GM23338 (cell line): ENCODE measurements around the gene SFTPB. TPM values are rescaled to one million over a fixed set of nuclear protein-coding genes. Genes with fewer than 3 reads are reported as not detected.

Experiments
- ATAC-seq: fragments of 200-7000 bp; cut with Tn5 transposase; 3 replicates; pipeline ENCODE4 v1.9.1; 2020
- DNase-seq: peaks from one replicate; pipeline ENCODE4 v3.0.0-alpha.2; 2015; ENCODE audit warnings: low spot score
- H2AFZ ChIP-seq: fragments of 200-600 bp; sonication (generic); 2 replicates; pipeline ENCODE4 v1.8.0; 2016; ENCODE audit warnings: antibody characterized with exemption, mild to moderate bottlenecking, moderate library complexity
- H3F3A ChIP-seq: fragments of 200-600 bp; sonication (generic); replicated peaks from 2 replicates; pipeline ENCODE4 v1.8.0; 2017; ENCODE audit warnings: antibody characterized with exemption, mixed run types, low read depth
- H3K27ac ChIP-seq: fragments of 200-600 bp; sonication (generic); 2 replicates; pipeline ENCODE4 v1.6.1; 2016; ENCODE audit warnings: low read depth
- H3K27me3 ChIP-seq: fragments of 200-600 bp; sonication (generic); 2 replicates; pipeline ENCODE4 v1.8.0; 2016; ENCODE audit warnings: mild to moderate bottlenecking, mixed run types, moderate library complexity; ENCODE audit not compliant: insufficient read depth
- H3K36me3 ChIP-seq: fragments of 200-600 bp; sonication (generic); 2 replicates; pipeline ENCODE4 v1.8.0; 2016; ENCODE audit warnings: mild to moderate bottlenecking; ENCODE audit not compliant: insufficient read depth
- H3K4me1 ChIP-seq: fragments of 200-600 bp; sonication (generic); 2 replicates; pipeline ENCODE4 v1.8.0; 2016; ENCODE audit warnings: mild to moderate bottlenecking, moderate library complexity; ENCODE audit not compliant: insufficient read depth
- H3K4me2 ChIP-seq: fragments of 200-600 bp; sonication (generic); 2 replicates; pipeline ENCODE4 v1.7.1; 2017; ENCODE audit warnings: mixed run types
- H3K4me3 ChIP-seq: fragments of 200-600 bp; sonication (generic); 2 replicates; pipeline ENCODE4 v1.6.1; 2016; ENCODE audit warnings: mixed run types
- H3K79me2 ChIP-seq: fragments of 200-600 bp; sonication (generic); replicated peaks from 2 replicates; pipeline ENCODE4 v1.8.0; 2017; ENCODE audit warnings: mild to moderate bottlenecking; ENCODE audit not compliant: insufficient read depth
- H3K9me2 ChIP-seq: fragments of 200-600 bp; sonication (generic); 2 replicates; pipeline ENCODE4 v1.8.0; 2017; ENCODE audit not compliant: insufficient read depth
- H4K20me1 ChIP-seq: fragments of 200-600 bp; sonication (generic); replicated peaks from 2 replicates; pipeline ENCODE4 v1.8.0; 2017; ENCODE audit warnings: mild to moderate bottlenecking; ENCODE audit not compliant: insufficient read depth
- H3K27ac Mint-ChIP-seq: 2 replicates; pipeline ENCODE4 v1.8.0; 2020; ENCODE audit warnings: inconsistent platforms, mild to moderate bottlenecking, moderate library complexity, mixed read lengths
- H3K27me3 Mint-ChIP-seq: 3 replicates; pipeline ENCODE4 v1.8.0; 2022; ENCODE audit warnings: low read depth, mild to moderate bottlenecking, moderate library complexity, mixed read lengths, inconsistent platforms; ENCODE audit not compliant: insufficient read depth, poor library complexity
- H3K36me3 Mint-ChIP-seq: 3 replicates; pipeline ENCODE4 v1.8.0; 2021; ENCODE audit warnings: low read depth, mild to moderate bottlenecking, inconsistent platforms, moderate library complexity, mixed read lengths
- H3K4me1 Mint-ChIP-seq: 3 replicates; pipeline ENCODE4 v1.8.0; 2020; ENCODE audit warnings: mild to moderate bottlenecking, inconsistent platforms, mixed read lengths
- H3K4me3 Mint-ChIP-seq: 3 replicates; pipeline ENCODE4 v1.8.0; 2021; ENCODE audit warnings: moderate library complexity, mild to moderate bottlenecking, inconsistent platforms, mixed read lengths
- H3K9me3 Mint-ChIP-seq: 3 replicates; pipeline ENCODE4 v1.8.0; 2020; ENCODE audit warnings: moderate library complexity, mild to moderate bottlenecking, inconsistent platforms, mixed read lengths
- CREB1 ChIP-seq: fragments of 250-450 bp; sonication (Bioruptor Pico); IDR thresholded peaks from 2 replicates; pipeline ENCODE4 v1.5.0; 2020; ENCODE audit warnings: low read depth, mild to moderate bottlenecking, moderate library complexity
- EZH2 ChIP-seq: fragments of 200-600 bp; sonication (generic); IDR thresholded peaks from one replicate; pipeline ENCODE4 v1.8.0; 2017; ENCODE audit warnings: antibody characterized with exemption, mild to moderate bottlenecking, low read depth; ENCODE audit not compliant: unreplicated experiment
- EZH2phosphoT487 ChIP-seq: fragments of 200-600 bp; sonication (generic); IDR thresholded peaks from one replicate; pipeline ENCODE4 v1.8.1; 2018; ENCODE audit warnings: antibody characterized with exemption; ENCODE audit not compliant: unreplicated experiment
- JUNB ChIP-seq: IDR thresholded peaks from one replicate; pipeline ENCODE4 v1.6.1; 2016; ENCODE audit warnings: antibody characterized with exemption; ENCODE audit not compliant: unreplicated experiment
- NANOG ChIP-seq: IDR thresholded peaks from 2 replicates; pipeline ENCODE4 v1.6.1; 2016; ENCODE audit warnings: antibody characterized with exemption, borderline replicate concordance
- POLR2AphosphoS5 ChIP-seq: IDR thresholded peaks from 2 replicates; pipeline ENCODE4 v1.6.1; 2016; ENCODE audit warnings: antibody characterized with exemption, low read depth
- STAT1 ChIP-seq: IDR thresholded peaks from one replicate; pipeline ENCODE4 v1.6.1; 2016; ENCODE audit warnings: antibody characterized with exemption; ENCODE audit not compliant: unreplicated experiment
- ZNF114 ChIP-seq: fragments of 250-450 bp; sonication (Bioruptor Pico); IDR thresholded peaks from 2 replicates; pipeline ENCODE4 v1.5.0; 2020; ENCODE audit warnings: mild to moderate bottlenecking, moderate library complexity
- ZNF331 ChIP-seq: fragments of 250-450 bp; sonication (Bioruptor Pico); IDR thresholded peaks from 2 replicates; pipeline ENCODE4 v1.5.0; 2020; ENCODE audit warnings: low read depth, mild to moderate bottlenecking, moderate library complexity
- polyA plus RNA-seq: library from polyadenylated mRNA; unstranded; fragments of >200 nt; fragmentation: Nextera tagmentation; extraction: Ambion mirVana; gene quantifications from 2 replicates; pipeline ENCODE4 v1.2.1, GENCODE V29; 2016
- total RNA-seq: library from RNA; depleted of rRNA; stranded (reverse); fragments of >200 nt; shearing (Covaris generic); gene quantifications from 2 replicates; pipeline ENCODE4 v1.2.3, GENCODE V29; 2014
- TF ChIP-seq, protein P1 (sequence below): IDR thresholded peaks from one replicate; pipeline ENCODE4 v1.6.1; 2018; ENCODE audit warnings: antibody characterized with exemption; ENCODE audit not compliant: unreplicated experiment
- TF ChIP-seq, protein P2 (sequence below): IDR thresholded peaks from 2 replicates; pipeline ENCODE4 v1.6.1; 2016; ENCODE audit warnings: antibody characterized with exemption
- TF ChIP-seq, protein P3 (sequence below), 2 experiments: fragments of 200-600 bp in 1 of 2; sonication (generic) in 1 of 2; conservative IDR thresholded peaks; 2 replicates each; pipeline versions ENCODE4 v1.5.1 to v1.6.1; 2016 to 2017; ENCODE audit warnings: antibody characterized with exemption in 2 of 2, low read depth in 2 of 2, mild to moderate bottlenecking in 2 of 2, moderate library complexity in 1 of 2
- TF ChIP-seq, protein P4 (sequence below): fragments of 250-450 bp; sonication (Bioruptor Pico); IDR thresholded peaks from 2 replicates; pipeline ENCODE4 v1.5.0; 2020; ENCODE audit warnings: mild to moderate bottlenecking, moderate library complexity

The SFTPB gene
- total and polyA plus RNA-seq, 2 experiments from 2014 or later, result 0.06 TPM; not detected in 1

DNA sequence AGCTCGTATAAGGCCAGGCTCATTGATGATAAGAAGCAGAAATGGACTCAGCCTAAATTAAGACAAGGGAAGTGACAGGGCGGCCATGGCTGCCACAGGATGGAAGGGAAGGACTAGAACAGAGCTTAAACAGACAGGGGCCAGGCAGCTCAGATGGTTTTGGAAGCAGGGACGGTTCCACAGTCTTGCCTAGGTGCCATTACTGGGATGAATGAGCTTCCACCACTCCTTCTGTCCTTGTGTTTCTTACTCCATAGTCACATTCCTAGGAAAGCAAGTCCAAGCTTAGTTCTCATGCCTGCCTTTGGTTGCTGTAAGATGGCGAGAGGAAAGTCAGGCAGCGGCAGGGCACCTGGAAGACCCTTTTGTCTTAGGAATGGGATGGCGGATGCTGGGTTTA, 38.1 kb upstream of the SFTPB start:
- Histone ChIP-seq H3K79me2 (no peaks in the 10 kb centered on the region), H3K27ac (no peak overlapping the region), H3K4me2 (no peak overlapping the region), H3F3A (no peaks in the 10 kb centered on the region), H2AFZ (no peak overlapping the region), H3K27me3 (peaks cover 6% of the 10 kb centered on the region; the same call in 1 of the 2 replicates), H3K36me3 (no peaks in the 10 kb centered on the region), H3K4me1 (peaks cover 16% of the 10 kb centered on the region), H4K20me1 (no peaks in the 10 kb centered on the region), H3K9me2 (no peaks in the 10 kb centered on the region), H3K4me3 (no peak overlapping the region)
- ATAC-seq (no peak), DNase-seq (no peak)
- Mint-ChIP-seq H3K4me3 (no peak overlapping the region), H3K4me1 (peaks cover 35% of the 10 kb centered on the region), H3K27ac (no peak overlapping the region), H3K9me3 (no peaks in the 10 kb centered on the region), H3K36me3 (no peaks in the 10 kb centered on the region), H3K27me3 (peaks cover 10% of the 10 kb centered on the region)
- TF ChIP-seq POLR2AphosphoS5 (no peak), CREB1 (CRISPR knock-in tag) (no peak), ZNF331 (CRISPR knock-in tag) (no peak), EZH2phosphoT487 (no peak), NANOG (no peak), STAT1 (no peak), ZNF114 (CRISPR knock-in tag) (no peak), JUNB (no peak), EZH2 (no peak)
- TF ChIP-seq, protein P1, sequence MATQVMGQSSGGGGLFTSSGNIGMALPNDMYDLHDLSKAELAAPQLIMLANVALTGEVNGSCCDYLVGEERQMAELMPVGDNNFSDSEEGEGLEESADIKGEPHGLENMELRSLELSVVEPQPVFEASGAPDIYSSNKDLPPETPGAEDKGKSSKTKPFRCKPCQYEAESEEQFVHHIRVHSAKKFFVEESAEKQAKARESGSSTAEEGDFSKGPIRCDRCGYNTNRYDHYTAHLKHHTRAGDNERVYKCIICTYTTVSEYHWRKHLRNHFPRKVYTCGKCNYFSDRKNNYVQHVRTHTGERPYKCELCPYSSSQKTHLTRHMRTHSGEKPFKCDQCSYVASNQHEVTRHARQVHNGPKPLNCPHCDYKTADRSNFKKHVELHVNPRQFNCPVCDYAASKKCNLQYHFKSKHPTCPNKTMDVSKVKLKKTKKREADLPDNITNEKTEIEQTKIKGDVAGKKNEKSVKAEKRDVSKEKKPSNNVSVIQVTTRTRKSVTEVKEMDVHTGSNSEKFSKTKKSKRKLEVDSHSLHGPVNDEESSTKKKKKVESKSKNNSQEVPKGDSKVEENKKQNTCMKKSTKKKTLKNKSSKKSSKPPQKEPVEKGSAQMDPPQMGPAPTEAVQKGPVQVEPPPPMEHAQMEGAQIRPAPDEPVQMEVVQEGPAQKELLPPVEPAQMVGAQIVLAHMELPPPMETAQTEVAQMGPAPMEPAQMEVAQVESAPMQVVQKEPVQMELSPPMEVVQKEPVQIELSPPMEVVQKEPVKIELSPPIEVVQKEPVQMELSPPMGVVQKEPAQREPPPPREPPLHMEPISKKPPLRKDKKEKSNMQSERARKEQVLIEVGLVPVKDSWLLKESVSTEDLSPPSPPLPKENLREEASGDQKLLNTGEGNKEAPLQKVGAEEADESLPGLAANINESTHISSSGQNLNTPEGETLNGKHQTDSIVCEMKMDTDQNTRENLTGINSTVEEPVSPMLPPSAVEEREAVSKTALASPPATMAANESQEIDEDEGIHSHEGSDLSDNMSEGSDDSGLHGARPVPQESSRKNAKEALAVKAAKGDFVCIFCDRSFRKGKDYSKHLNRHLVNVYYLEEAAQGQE, result no peak
- TF ChIP-seq, protein P2, sequence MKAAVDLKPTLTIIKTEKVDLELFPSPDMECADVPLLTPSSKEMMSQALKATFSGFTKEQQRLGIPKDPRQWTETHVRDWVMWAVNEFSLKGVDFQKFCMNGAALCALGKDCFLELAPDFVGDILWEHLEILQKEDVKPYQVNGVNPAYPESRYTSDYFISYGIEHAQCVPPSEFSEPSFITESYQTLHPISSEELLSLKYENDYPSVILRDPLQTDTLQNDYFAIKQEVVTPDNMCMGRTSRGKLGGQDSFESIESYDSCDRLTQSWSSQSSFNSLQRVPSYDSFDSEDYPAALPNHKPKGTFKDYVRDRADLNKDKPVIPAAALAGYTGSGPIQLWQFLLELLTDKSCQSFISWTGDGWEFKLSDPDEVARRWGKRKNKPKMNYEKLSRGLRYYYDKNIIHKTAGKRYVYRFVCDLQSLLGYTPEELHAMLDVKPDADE, result no peak
- TF ChIP-seq, protein P3, sequence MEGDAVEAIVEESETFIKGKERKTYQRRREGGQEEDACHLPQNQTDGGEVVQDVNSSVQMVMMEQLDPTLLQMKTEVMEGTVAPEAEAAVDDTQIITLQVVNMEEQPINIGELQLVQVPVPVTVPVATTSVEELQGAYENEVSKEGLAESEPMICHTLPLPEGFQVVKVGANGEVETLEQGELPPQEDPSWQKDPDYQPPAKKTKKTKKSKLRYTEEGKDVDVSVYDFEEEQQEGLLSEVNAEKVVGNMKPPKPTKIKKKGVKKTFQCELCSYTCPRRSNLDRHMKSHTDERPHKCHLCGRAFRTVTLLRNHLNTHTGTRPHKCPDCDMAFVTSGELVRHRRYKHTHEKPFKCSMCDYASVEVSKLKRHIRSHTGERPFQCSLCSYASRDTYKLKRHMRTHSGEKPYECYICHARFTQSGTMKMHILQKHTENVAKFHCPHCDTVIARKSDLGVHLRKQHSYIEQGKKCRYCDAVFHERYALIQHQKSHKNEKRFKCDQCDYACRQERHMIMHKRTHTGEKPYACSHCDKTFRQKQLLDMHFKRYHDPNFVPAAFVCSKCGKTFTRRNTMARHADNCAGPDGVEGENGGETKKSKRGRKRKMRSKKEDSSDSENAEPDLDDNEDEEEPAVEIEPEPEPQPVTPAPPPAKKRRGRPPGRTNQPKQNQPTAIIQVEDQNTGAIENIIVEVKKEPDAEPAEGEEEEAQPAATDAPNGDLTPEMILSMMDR (conservative IDR thresholded peaks at IDR 0.05; ENCODE audit: low read depth in 2 of 2), result no peak
- TF ChIP-seq, protein P4, sequence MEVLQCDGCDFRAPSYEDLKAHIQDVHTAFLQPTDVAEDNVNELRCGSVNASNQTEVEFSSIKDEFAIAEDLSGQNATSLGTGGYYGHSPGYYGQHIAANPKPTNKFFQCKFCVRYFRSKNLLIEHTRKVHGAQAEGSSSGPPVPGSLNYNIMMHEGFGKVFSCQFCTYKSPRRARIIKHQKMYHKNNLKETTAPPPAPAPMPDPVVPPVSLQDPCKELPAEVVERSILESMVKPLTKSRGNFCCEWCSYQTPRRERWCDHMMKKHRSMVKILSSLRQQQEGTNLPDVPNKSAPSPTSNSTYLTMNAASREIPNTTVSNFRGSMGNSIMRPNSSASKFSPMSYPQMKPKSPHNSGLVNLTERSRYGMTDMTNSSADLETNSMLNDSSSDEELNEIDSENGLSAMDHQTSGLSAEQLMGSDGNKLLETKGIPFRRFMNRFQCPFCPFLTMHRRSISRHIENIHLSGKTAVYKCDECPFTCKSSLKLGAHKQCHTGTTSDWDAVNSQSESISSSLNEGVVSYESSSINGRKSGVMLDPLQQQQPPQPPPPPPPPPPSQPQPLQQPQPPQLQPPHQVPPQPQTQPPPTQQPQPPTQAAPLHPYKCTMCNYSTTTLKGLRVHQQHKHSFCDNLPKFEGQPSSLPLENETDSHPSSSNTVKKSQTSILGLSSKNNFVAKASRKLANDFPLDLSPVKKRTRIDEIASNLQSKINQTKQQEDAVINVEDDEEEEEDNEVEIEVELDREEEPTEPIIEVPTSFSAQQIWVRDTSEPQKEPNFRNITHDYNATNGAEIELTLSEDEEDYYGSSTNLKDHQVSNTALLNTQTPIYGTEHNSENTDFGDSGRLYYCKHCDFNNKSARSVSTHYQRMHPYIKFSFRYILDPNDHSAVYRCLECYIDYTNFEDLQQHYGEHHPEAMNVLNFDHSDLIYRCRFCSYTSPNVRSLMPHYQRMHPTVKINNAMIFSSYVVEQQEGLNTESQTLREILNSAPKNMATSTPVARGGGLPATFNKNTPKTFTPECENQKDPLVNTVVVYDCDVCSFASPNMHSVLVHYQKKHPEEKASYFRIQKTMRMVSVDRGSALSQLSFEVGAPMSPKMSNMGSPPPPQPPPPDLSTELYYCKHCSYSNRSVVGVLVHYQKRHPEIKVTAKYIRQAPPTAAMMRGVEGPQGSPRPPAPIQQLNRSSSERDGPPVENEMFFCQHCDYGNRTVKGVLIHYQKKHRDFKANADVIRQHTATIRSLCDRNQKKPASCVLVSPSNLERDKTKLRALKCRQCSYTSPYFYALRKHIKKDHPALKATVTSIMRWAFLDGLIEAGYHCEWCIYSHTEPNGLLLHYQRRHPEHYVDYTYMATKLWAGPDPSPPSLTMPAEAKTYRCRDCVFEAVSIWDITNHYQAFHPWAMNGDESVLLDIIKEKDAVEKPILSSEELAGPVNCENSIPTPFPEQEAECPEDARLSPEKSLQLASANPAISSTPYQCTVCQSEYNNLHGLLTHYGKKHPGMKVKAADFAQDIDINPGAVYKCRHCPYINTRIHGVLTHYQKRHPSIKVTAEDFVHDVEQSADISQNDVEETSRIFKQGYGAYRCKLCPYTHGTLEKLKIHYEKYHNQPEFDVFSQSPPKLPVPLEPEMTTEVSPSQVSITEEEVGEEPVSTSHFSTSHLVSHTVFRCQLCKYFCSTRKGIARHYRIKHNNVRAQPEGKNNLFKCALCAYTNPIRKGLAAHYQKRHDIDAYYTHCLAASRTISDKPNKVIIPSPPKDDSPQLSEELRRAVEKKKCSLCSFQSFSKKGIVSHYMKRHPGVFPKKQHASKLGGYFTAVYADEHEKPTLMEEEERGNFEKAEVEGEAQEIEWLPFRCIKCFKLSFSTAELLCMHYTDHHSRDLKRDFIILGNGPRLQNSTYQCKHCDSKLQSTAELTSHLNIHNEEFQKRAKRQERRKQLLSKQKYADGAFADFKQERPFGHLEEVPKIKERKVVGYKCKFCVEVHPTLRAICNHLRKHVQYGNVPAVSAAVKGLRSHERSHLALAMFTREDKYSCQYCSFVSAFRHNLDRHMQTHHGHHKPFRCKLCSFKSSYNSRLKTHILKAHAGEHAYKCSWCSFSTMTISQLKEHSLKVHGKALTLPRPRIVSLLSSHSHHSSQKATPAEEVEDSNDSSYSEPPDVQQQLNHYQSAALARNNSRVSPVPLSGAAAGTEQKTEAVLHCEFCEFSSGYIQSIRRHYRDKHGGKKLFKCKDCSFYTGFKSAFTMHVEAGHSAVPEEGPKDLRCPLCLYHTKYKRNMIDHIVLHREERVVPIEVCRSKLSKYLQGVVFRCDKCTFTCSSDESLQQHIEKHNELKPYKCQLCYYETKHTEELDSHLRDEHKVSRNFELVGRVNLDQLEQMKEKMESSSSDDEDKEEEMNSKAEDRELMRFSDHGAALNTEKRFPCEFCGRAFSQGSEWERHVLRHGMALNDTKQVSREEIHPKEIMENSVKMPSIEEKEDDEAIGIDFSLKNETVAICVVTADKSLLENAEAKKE (CRISPR knock-in tag), result no peak
